OCI-LY7 (cell line): Measurements from ENCODE around the gene PURB.

Source experiments
- CTCF ChIP-seq: fragments of 200-600 bp; sonication (generic); conservative IDR thresholded peaks from 2 replicates; pipeline ENCODE4 v1.5.1; 2014; ENCODE audit warnings: mild to moderate bottlenecking, antibody characterized with exemption, low read length, moderate library complexity, mixed read lengths
- EZH2phosphoT487 ChIP-seq: fragments of 200-600 bp; sonication (generic); IDR thresholded peaks from 2 replicates; pipeline ENCODE4 v1.6.1; 2018; ENCODE audit warnings: low read depth, borderline replicate concordance, mild to moderate bottlenecking, mixed run types, antibody characterized with exemption, low read length, moderate library complexity, mixed read lengths

- peak; percentile 95 for TF ChIP-seq CTCF
- no peak for TF ChIP-seq EZH2phosphoT487
Observed at GRCh38 chr7:44921607-44922350, 36.4 kb upstream of the PURB start.
